GM11168 (cell line): ENCODE measurements around the gene METTL3.

Experiments
- in situ Hi-C: fragments of 300-500 bp; cut with MboI; formaldehyde crosslinking; loops from one replicate; pipeline ENCODE4 v1.12.0; 2022; ENCODE audit warnings: low sequenced_read_pairs; ENCODE audit not compliant: unreplicated experiment

Gene METTL3

GRCh38 chr14:21494902-21495762 is 16.0 kb downstream of the METTL3 start:
- in situ Hi-C loops: no loop called here

GRCh38 chr14:21486640-21487087 is 24.5 kb downstream of the METTL3 start:
- in situ Hi-C loops: no loop called here

GRCh38 chr14:21476925-21477681 is 34.0 kb downstream of the METTL3 start, which contains the start of the genes RAB2B and TOX4:
TSS of gene RAB2B (minus strand) at chr14:21476959. CDS start at chr14:21476872, 87 bp downstream.
TSS of gene TOX4 (plus strand) at chr14:21477195. CDS start at chr14:21477279, 84 bp downstream.
- in situ Hi-C loops: no loop called here

GRCh38 chr14:21476523-21476924 is 34.6 kb downstream of the METTL3 start:
- in situ Hi-C loops: no loop called here

- in situ Hi-C loops: no loop called here
These were observed 35.2 kb downstream of the METTL3 start for GRCh38 chr14:21475767-21476522.

GRCh38 chr14:21467616-21468015 is 43.5 kb downstream of the METTL3 start:
- in situ Hi-C loops: no loop called here

- in situ Hi-C loops: no loop called here
These were observed 55.0 kb downstream of the METTL3 start, which contains the start of gene CHD8 for GRCh38 chr14:21455912-21456667. TSS of gene CHD8 (minus strand) at chr14:21456123. CDS start at chr14:21431643, 24,480 bp downstream.

GRCh38 chr14:21455592-21455911 is 55.6 kb downstream of the METTL3 start:
- in situ Hi-C loops: no loop called here

- in situ Hi-C loops: no loop called here
These were observed 56.1 kb downstream of the METTL3 start for GRCh38 chr14:21454843-21455544.

GRCh38 chr14:21449899-21450216 is 61.3 kb downstream of the METTL3 start:
- in situ Hi-C loops: no loop called here
